SH-SY5Y (cell line): ENCODE measurements around the gene FEZ2.

Experiments used
- GATA2 ChIP-seq: IDR thresholded peaks from 2 replicates; pipeline ENCODE4 v1.6.1; 2011; ENCODE audit warnings: mild to moderate bottlenecking, low read depth, low read length
- GATA3 ChIP-seq: IDR thresholded peaks from 2 replicates; pipeline ENCODE4 v1.6.1; 2011; ENCODE audit warnings: low read depth, mild to moderate bottlenecking, low read length, moderate library complexity

DNA sequence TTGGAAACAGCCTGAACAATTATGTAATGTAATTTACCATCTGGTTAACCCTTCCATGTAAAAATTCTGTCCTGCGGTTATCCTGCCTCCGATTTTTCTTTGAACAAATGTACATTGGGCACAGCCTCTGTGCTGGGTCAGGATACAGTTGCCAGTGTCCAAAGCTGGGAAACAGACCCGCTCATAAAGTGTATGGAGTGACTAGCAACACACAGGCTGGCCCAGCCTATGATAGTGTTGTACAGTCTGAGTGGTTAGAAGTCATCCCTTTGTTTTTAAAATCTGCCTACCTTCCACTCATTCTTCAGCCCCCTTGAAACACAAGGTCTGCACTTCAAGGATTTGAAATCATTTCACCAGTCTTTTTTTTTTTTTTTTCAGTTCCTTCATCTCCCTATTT lies 50.1 kb downstream of the FEZ2 start:
- TF ChIP-seq GATA2, result no peak
- no peak for TF ChIP-seq GATA3
